VCaP (cell line): ENCODE data around the gene ARNT2.

Experiments used
- H3K27ac ChIP-seq: fragments of 450-650 bp; 2 replicates; pipeline ENCODE4 v1.5.1; 2017
- CTCF ChIP-seq: fragments of 450-650 bp; conservative IDR thresholded peaks from 2 replicates; pipeline ENCODE4 v1.5.1; 2017; ENCODE audit warnings: mild to moderate bottlenecking, moderate library complexity

Gene ARNT2

GRCh38 chr15:80405970-80406369, 1.8 kb downstream of the ARNT2 start:
- no peak overlapping the region for H3K27ac ChIP-seq
- TF ChIP-seq CTCF, result no peak

- TF ChIP-seq CTCF, result no peak
- H3K27ac ChIP-seq, result no peak overlapping the region
Observed at GRCh38 chr15:80411788-80412288, 7.7 kb downstream of the ARNT2 start.

DNA sequence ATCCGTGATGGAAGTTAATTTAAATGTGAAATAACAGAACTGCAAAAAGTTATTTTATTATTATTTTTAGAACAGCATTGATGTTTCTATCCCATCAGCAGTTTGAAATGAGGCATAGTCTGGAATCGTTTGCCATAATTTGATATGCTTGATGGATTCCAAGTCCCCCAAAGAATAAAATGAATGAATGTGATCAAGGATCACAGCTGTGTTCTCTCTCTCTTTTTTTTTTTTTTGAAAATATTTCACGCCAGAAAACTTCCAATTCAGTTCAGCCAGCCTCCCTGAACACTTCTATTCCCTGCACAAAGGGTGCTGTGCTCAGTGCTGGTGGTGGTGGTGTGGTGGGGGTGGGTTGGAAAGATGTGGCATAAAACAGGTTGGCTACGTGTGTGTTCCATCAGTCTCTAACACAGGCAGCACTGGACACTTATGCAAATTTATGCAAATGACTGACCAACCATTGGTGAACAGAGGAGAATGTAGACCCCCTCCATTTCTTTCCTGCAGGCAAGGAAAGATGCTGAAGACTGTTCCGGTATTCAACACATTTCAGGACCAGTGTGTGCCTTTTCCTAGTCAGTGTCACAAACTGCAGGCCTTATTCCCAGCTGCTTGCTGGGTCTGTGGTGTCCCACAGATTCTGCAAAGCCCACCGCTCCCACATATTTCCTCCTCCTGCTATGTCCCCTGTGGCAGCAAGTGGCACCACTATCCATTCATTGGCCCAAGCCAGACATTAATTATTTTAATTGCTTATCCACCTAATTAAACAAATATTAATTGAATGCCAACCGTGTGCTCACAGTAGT, 10.6 kb downstream of the ARNT2 start:
- H3K27ac ChIP-seq, result no peak overlapping the region
- no peak for TF ChIP-seq CTCF

- H3K27ac ChIP-seq, result no peak overlapping the region
- no peak for TF ChIP-seq CTCF
Observed at GRCh38 chr15:80415358-80415670, 11.1 kb downstream of the ARNT2 start.

- no peak overlapping the region for H3K27ac ChIP-seq
- TF ChIP-seq CTCF, result no peak
Observed at GRCh38 chr15:80416702-80417101, 12.5 kb downstream of the ARNT2 start.

GRCh38 chr15:80418892-80419537, 14.8 kb downstream of the ARNT2 start:
- TF ChIP-seq CTCF, result peak; percentile 84
- no peak overlapping the region for H3K27ac ChIP-seq

DNA sequence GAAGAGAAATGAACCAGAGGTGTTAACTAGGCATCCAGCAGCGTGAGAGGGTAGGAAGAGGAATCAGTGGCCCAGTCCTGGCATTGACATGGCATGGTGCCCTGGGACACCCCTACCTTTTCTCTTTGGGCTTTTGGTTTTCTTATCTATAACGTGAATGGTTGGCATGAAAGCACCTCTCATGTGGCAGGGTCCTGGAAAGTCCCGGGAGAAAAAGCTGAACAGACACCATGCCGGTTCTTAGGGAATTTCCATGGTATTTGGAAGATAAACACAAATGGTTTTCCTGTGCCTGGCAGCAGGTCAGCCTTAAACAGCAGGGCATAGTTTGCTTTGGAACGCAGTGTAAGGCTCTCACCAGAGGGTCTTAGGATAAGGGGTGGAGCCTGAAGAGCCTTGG, 15.4 kb downstream of the ARNT2 start:
- TF ChIP-seq CTCF, result no peak
- H3K27ac ChIP-seq, result no peak overlapping the region
